ENCODE results near the gene SIRPA. TPM values are rescaled to one million over a fixed set of nuclear protein-coding genes. Genes with fewer than 3 reads are reported as not detected.

Gene SIRPA
- total and polyA plus RNA-seq, 3 donors from 2014 or later = 18.4 to 25.7 (median 21.0) TPM

DNA sequence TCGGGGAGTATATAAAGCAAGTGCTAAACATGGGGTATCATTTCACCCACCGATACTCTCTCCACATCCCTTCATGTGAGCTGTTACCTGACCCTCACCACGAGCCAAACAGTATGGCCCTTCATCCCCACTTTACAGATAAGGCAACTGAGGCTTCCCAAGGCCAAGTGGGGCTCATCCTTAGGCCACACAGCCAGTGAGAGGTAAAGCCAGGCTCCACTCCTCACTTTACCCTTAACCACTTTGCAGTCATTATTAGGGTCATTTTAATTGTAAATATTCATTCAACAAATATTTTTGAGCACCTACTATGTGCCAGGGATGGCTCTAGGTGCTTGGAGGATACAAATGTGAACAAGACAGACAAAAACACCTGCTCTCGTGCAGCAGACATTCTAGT is 7.0 kb downstream of the SIRPA start:
- Histone ChIP-seq H3K36me3 (ENCODE audit: low read depth, missing control alignments) (no peaks in the 10 kb centered on the region), H3K27me3 (no peaks in the 10 kb centered on the region), H3K9me3 (no peaks in the 10 kb centered on the region), H3K4me1 (no peaks in the 10 kb centered on the region), H3K4me3 (no peak overlapping the region), H3K27ac (no peak overlapping the region)
- 91 to 92% methylated on average over 4 of the region's 4 CpGs for WGBS, 2 donors
- TF ChIP-seq CTCF (IDR thresholded peaks at IDR 0.05) (no peak), POLR2A (IDR thresholded peaks at IDR 0.05) (no peak)
- DNase-seq = no peak
- intact Hi-C loops (cut with DNase I; ENCODE audit: low total_unique reads) = no loop called here

- H3K36me3 ChIP-seq (ENCODE audit: low read depth, missing control alignments) = no peaks in the 10 kb centered on the region
- no peaks in the 10 kb centered on the region for H3K9me3 ChIP-seq
- H3K4me1 ChIP-seq = no peaks in the 10 kb centered on the region
- intact Hi-C loops (cut with DNase I; ENCODE audit: low total_unique reads) = no loop called here
- TF ChIP-seq POLR2A (IDR thresholded peaks at IDR 0.05) (no peak), CTCF (IDR thresholded peaks at IDR 0.05) (no peak)
- DNase-seq = no peak
- no peak overlapping the region for H3K4me3 ChIP-seq
- no peaks in the 10 kb centered on the region for H3K27me3 ChIP-seq
- WGBS, 2 donors = 81 to 84% methylated on average over 9 of the region's 9 CpGs
- no peak overlapping the region for H3K27ac ChIP-seq
These were observed 8.9 kb downstream of the SIRPA start for GRCh38 chr20:1904135-1904534.

DNA sequence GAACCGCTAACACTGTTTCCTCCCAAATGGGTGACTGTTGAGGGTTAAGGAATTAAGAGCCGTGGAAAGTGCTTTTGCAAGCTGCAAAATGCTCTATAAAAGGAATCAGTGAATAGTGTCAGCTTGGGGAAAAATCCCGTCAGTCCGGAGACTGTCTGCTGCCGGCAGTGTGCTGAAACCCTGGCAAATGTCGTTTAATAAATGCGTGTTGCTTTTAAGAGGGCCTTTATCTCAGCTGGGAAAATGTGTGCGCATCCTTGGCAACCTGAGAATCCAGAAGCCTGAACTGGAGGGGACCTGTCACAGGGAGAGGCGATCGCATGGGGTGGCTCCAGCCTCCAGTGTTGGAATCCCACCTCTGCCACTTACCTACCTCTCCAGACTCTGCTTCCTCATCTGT is 9.8 kb downstream of the SIRPA start:
- 87 to 89% methylated on average over 10 of the region's 10 CpGs for WGBS, 2 donors
- H3K27ac ChIP-seq = no peak overlapping the region
- no peak for TF ChIP-seq POLR2A (IDR thresholded peaks at IDR 0.05)
- no peak for TF ChIP-seq CTCF (IDR thresholded peaks at IDR 0.05)
- no peaks in the 10 kb centered on the region for H3K9me3 ChIP-seq
- no peaks in the 10 kb centered on the region for H3K4me1 ChIP-seq
- H3K27me3 ChIP-seq = no peaks in the 10 kb centered on the region
- DNase-seq = no peak
- intact Hi-C loops (cut with DNase I; ENCODE audit: low total_unique reads) = no loop called here
- H3K36me3 ChIP-seq (ENCODE audit: low read depth, missing control alignments) = no peaks in the 10 kb centered on the region
- no peak overlapping the region for H3K4me3 ChIP-seq

DNA sequence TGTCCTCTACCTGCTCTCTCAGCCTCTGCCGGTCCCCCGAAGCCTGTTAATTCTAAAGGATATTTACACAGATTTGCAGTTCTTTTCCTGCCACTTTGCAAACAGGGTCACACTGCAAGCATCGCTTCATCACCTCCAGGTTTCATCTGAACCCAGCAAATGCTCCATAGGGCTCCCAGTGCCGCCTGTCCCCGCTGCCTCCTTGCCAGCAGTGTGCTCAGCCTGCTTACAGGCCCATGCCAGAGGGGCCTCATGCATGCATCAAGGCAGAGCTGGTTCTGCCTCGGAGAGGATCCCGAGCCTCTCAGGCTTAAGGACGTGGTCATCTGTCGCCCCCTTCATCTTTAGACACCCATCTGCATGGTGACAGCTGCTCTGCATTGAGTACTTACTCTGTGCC is 10.5 kb downstream of the SIRPA start:
- no peaks in the 10 kb centered on the region for H3K36me3 ChIP-seq (ENCODE audit: low read depth, missing control alignments)
- intact Hi-C loops (cut with DNase I; ENCODE audit: low total_unique reads) = no loop called here
- no peaks in the 10 kb centered on the region for H3K27me3 ChIP-seq
- 84 to 96% methylated on average over 9 of the region's 9 CpGs for WGBS, 2 donors
- H3K27ac ChIP-seq = no peak overlapping the region
- no peaks in the 10 kb centered on the region for H3K4me1 ChIP-seq
- no peak for DNase-seq
- H3K4me3 ChIP-seq = no peak overlapping the region
- TF ChIP-seq POLR2A (IDR thresholded peaks at IDR 0.05) (no peak), CTCF (IDR thresholded peaks at IDR 0.05) (no peak)
- no peaks in the 10 kb centered on the region for H3K9me3 ChIP-seq

DNA sequence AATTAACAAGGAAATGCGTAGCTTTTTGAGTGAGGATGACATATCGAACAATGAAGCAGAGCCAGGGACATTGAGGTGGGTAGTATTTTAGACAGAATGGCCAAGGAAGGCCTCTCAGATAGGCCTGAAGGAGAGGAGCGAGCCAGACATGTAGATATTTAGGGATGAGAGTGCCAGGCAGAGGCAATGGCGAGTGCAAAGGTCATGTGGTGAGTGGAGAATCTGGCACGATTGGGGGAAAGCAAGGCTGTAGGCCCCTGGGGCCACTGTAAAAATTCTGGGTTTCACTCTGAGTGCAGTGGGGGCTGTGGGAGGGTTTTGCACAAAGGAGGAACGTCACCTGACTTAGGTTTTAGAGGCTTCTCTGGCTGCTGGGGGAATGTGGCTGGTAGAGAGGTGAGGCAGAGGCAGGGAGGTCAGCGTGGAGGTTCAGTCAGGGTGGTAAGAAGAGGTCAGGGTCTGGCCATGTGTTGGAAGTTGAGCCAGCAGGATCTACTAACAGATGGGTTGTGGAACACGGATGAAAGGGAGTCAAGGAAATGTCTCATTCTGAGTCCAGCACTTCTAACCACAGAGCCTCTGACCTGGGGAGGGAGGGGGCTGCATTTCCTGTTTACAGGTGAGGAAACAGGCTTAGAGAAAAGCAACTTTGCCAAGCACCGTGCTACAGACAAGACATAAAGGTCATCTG is 11.3 kb downstream of the SIRPA start:
- Histone ChIP-seq H3K9me3 (no peaks in the 10 kb centered on the region), H3K27ac (no peak overlapping the region), H3K27me3 (no peaks in the 10 kb centered on the region), H3K36me3 (ENCODE audit: low read depth, missing control alignments) (no peaks in the 10 kb centered on the region), H3K4me3 (no peak overlapping the region), H3K4me1 (no peaks in the 10 kb centered on the region)
- DNase-seq = no peak
- intact Hi-C loops (cut with DNase I; ENCODE audit: low total_unique reads) = no loop called here
- 85 to 89% methylated on average over 9 of the region's 9 CpGs for WGBS, 2 donors
- no peak for TF ChIP-seq CTCF (IDR thresholded peaks at IDR 0.05)
- TF ChIP-seq POLR2A (IDR thresholded peaks at IDR 0.05) = no peak
